GM12873 (cell line): Measurements from ENCODE around the gene ZFC3H1.

Experiments used
- CTCF ChIP-seq: IDR thresholded peaks from 2 replicates; pipeline ENCODE4 v1.5.1; 2012; ENCODE audit warnings: low read depth, mild to moderate bottlenecking, moderate library complexity, low read length, control low read depth; ENCODE audit not compliant: insufficient read depth; ENCODE audit errors: missing control alignments

The ZFC3H1 gene

DNA sequence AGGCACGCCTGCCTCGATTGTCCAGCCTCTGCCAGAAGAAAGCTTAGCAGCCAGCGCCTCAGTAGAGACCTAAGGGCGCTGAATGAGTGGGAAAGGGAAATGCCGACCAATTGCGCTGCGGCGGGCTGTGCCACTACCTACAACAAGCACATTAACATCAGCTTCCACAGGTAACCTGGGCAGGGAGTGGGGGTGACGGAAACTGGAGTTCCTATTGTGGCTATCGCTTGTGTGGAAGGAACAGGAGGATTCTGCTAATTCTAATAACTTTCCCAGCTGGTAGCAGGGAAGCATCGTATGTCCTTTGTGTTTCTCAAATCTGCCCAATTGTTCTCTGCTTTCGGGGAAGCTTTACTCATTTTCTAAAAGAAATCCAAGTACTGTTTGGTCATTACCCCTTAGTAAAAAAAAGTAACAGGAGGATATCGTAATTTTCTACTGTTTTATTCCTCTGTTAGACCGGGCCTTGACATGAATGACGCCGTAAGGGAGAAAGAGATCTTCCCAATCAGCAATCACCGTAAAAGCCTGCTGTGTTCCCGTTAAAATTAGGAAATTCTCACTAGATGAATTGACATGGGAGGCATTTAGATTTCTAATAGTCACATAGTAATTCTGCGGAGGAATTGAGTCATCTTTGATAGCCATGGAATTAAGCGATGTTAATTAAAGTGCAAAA, 902 bp upstream of the ZFC3H1 start:
- no peak for TF ChIP-seq CTCF

DNA sequence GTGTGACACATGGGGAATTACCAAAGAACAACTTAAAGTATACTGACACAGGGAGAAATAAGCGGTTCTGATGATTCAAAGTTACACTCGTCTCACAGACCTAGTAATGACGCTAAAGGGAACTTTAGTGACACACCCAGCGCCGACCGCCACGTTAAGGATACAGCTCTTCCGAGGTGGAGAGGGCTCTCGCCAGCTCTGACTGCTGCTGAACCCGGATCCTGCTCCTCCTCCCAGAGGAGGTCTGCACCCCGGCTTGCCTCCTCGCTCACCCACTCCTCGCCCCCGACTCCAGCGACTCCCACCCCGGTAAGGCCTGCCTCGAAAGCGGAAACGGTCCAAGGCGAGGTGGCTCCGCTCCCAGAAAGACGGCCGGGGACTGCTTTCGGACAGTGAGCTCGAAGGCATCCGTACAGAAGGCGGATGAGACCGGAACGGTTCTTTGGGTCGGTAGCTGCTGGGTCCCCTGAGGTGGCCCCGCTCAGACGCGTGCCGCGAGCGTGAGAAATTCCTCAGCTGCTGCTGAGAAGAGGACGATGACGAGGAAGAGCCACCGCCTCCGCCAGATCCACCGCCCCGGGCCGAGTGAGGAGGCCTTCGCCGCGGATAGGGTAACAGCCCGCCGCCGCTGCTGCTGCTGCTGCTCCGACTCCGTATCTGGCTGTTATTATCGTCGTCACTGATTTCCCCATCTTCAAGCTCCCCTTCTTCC, 643 bp downstream of the ZFC3H1 start:
- TF ChIP-seq CTCF: no peak

DNA sequence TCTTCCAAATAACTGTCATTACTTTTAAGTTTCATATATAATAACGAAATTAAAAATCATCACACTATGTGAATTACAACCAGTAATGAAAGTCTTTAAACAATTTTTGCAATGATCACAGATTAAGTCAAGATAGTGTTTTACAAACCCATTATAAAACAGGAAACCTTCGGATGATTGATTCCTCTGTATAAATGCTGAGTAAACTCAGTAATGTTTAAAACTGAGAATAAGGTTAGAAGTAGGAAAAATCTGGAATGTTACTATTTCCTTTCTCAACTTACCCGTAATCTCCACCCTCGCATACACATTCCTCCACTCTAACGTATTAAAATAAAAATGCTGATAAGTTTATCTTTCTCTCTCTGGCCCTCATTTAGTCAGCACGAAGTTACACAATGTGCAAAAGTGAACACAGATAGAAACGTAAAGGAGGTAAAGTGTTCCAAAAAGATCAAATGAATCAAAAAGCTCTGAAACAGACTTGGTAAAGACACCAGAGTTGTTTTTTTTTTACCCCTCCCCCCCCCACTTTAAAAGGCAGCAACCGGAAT, 1.6 kb downstream of the ZFC3H1 start:
- no peak for TF ChIP-seq CTCF

DNA sequence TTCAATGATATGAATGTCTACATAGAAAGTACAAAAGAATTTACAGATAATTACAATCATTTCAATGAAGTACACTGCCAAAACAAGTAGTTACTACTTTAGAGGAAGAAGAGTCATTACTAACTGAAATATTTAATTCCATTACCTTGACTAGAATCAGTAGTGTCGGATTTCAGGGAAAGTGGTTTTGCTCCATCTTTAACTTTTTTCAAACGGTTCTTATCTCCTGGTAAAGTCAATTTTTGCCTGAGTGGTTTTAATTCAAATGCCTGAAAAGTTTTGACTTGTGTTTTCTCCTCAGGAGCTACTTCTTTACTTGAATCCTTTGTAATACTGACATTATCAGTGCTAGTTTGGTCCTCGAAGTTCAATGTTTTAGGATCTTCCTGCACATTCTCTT, 6.9 kb downstream of the ZFC3H1 start:
- no peak for TF ChIP-seq CTCF

- no peak for TF ChIP-seq CTCF
Measured at GRCh38 chr12:71655907-71656306, 7.7 kb downstream of the ZFC3H1 start.

- TF ChIP-seq CTCF: no peak
Measured at GRCh38 chr12:71655495-71655894, 8.2 kb downstream of the ZFC3H1 start.

- no peak for TF ChIP-seq CTCF
Measured at GRCh38 chr12:71654200-71654599, 9.4 kb downstream of the ZFC3H1 start.
